Parietal lobe (tissue), 2 donors: Measurements from ENCODE around the gene EDEM1. TPM values are rescaled to one million over a fixed set of nuclear protein-coding genes. Genes with fewer than 3 reads are reported as not detected.

Experiments
- small RNA-seq: library from RNA; depleted of rRNA; stranded (forward); fragments of <200 nt; gene quantifications from one replicate; pipeline ENCODE3, GENCODE V24; 2014; ENCODE audit warnings: low replicate concordance
- total RNA-seq: library from RNA; depleted of rRNA; stranded (reverse); fragments of >200 nt; gene quantifications from one replicate; pipeline ENCODE4 v1.2.3, GENCODE V29; 2014

EDEM1 gene
- total RNA-seq, result 16.9 TPM

DNA sequence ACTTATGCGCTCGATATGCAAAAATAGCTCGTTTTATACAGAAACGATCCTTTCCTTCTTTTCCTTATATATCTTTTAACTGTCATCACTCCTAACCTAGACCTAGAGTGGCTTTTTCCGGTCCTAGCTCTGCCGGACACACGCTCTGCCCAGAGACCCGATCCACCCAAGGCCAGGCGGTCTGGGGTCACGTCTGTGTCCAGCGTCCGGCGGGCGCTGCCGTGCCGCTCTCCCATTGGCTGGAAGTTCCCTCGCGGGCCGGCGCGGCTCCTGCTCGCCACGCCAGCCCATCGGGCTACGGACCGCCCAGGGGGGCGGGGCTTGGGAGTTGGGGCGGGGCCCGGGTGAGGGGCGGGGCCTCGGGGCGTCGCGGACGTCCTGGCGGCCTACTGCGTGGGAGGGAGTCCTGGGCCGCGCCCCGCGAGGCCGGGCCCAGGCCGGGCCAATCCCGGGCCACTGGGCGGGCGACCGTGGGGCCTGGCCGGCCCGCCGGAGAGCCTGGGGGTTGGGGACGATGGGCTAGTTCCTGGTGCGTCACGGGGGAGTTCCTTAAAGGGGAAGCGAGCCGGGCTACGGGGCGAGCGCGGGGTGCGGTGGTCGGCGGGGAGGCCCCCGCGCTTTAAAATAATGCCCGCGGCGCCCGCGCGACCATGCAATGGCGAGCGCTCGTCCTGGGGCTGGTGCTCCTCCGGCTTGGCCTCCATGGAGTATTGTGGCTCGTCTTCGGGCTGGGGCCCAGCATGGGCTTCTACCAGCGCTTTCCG lies at the start of gene EDEM1:
Gene EDEM1, plus strand, starts transcription at position 552 of the 764 bp plus-strand sequence. Its CDS starts 99 bp downstream, at position 651.

Small RNA genes within 50 kb of the gene (small RNA-seq; reads per million reads assigned to genes)
- not detected for gene MIR4790
- gene RN7SL553P, result not detected

Other genes starting within 250 kb of the EDEM1 start
- 5.6 TPM for gene BHLHE40, start 208.3 kb upstream of the EDEM1 start, total RNA-seq
- gene ARL8B, start 65.4 kb upstream of the EDEM1 start, total RNA-seq, result 65.7 TPM